CD14-positive monocyte (primary cell): ENCODE results near the gene POLR3A. TPM values are rescaled to one million over a fixed set of nuclear protein-coding genes. Genes with fewer than 3 reads are reported as not detected.

Experiments
- DNase-seq, 3 donors: peaks; one replicate each; pipeline ENCODE4 v3.0.0-alpha.2; 2011 to 2022
- H2AFZ ChIP-seq: 2 replicates; pipeline ENCODE4 v1.6.0; 2012; ENCODE audit warnings: mild to moderate bottlenecking, low read depth, low read length, inconsistent platforms; ENCODE audit not compliant: insufficient read depth, poor library complexity, severe bottlenecking
- H3K27ac ChIP-seq, 2 donors: 1 replicate in 1 of 2; 2 replicates in 1 of 2; pipeline ENCODE4 v1.5.1; 2012 to 2013; ENCODE audit warnings: low read length in 2 of 2, control low read depth in 1 of 2, inconsistent platforms in 1 of 2, low read depth in 1 of 2, mild to moderate bottlenecking in 1 of 2
- H3K27me3 ChIP-seq, 2 donors: one replicate each; pipeline versions ENCODE4 v1.6.0 to v1.6.1; 2011 to 2013; ENCODE audit warnings: low read length in 2 of 2; ENCODE audit not compliant: control insufficient read depth in 2 of 2, insufficient read depth in 2 of 2
- H3K36me3 ChIP-seq, 2 donors: replicated peaks in 1 of 2; 1 replicate in 1 of 2; 2 replicates in 1 of 2; pipeline versions ENCODE4 v1.5.1 to v1.6.1; 2012 to 2013; ENCODE audit warnings: low read length in 2 of 2, control low read depth in 1 of 2, inconsistent platforms in 1 of 2, mild to moderate bottlenecking in 1 of 2; ENCODE audit not compliant: insufficient read depth in 2 of 2, control insufficient read depth in 1 of 2
- H3K4me1 ChIP-seq, 2 donors: 1 replicate in 1 of 2; 2 replicates in 1 of 2; pipeline versions ENCODE4 v1.5.1 to v1.6.1; 2012 to 2013; ENCODE audit warnings: low read length in 2 of 2, control low read depth in 1 of 2, inconsistent platforms in 1 of 2, mild to moderate bottlenecking in 1 of 2, moderate library complexity in 1 of 2; ENCODE audit not compliant: insufficient read depth in 2 of 2, control insufficient read depth in 1 of 2
- H3K4me2 ChIP-seq: replicated peaks from 2 replicates; pipeline ENCODE3; 2012; ENCODE audit warnings: low read length, moderate library complexity, mild to moderate bottlenecking; ENCODE audit not compliant: poor library complexity, severe bottlenecking; ENCODE audit errors: extremely low read depth
- H3K4me3 ChIP-seq, 3 experiments: fragments of 200-600 bp in 1 of 3; sonication (generic) in 1 of 3; replicated peaks in 1 of 3; 1 replicate in 2 of 3; 2 replicates in 1 of 3; pipeline ENCODE4 v1.5.1; 2011 to 2013; ENCODE audit warnings: low read length in 3 of 3, mild to moderate bottlenecking in 3 of 3, control low read depth in 2 of 3, low read depth in 2 of 3, inconsistent platforms in 1 of 3, moderate library complexity in 1 of 3
- H3K79me2 ChIP-seq: 2 replicates; pipeline ENCODE4 v1.6.0; 2012; ENCODE audit warnings: mild to moderate bottlenecking, control low read depth, inconsistent platforms, low read length, moderate library complexity; ENCODE audit not compliant: insufficient read depth
- H3K9ac ChIP-seq: 2 replicates; pipeline ENCODE4 v1.6.0; 2017; ENCODE audit warnings: low read length, mild to moderate bottlenecking; ENCODE audit not compliant: insufficient read depth, poor library complexity, severe bottlenecking
- H3K9me3 ChIP-seq, 2 donors: replicated peaks in 1 of 2; 1 replicate in 1 of 2; 2 replicates in 1 of 2; pipeline versions ENCODE4 v1.5.1 to v1.6.1; 2012 to 2013; ENCODE audit warnings: low read length in 2 of 2, control low read depth in 1 of 2; ENCODE audit not compliant: control insufficient read depth in 1 of 2, insufficient read depth in 1 of 2
- H4K20me1 ChIP-seq: 2 replicates; pipeline ENCODE4 v1.6.0; 2012; ENCODE audit warnings: mild to moderate bottlenecking, low read length, control low read depth, moderate library complexity; ENCODE audit not compliant: insufficient read depth
- H3K27ac Mint-ChIP-seq, 7 donors: one replicate each; pipeline ENCODE4 v1.8.0; 2020; ENCODE audit warnings: mild to moderate bottlenecking in 7 of 7, mixed read lengths in 7 of 7, moderate library complexity in 6 of 7, inconsistent platforms in 2 of 7
- H3K27me3 Mint-ChIP-seq, 3 donors: one replicate each; pipeline ENCODE4 v1.8.0; 2021 to 2022; ENCODE audit warnings: low read depth in 3 of 3, mild to moderate bottlenecking in 3 of 3, mixed read lengths in 3 of 3, moderate library complexity in 3 of 3, inconsistent platforms in 1 of 3
- H3K36me3 Mint-ChIP-seq, 2 donors: one replicate each; pipeline ENCODE4 v1.8.0; 2020; ENCODE audit warnings: mixed read lengths in 2 of 2, inconsistent platforms in 1 of 2, mild to moderate bottlenecking in 1 of 2
- H3K4me1 Mint-ChIP-seq: one replicate; pipeline ENCODE4 v1.8.0; 2020; ENCODE audit warnings: mild to moderate bottlenecking, mixed read lengths
- H3K4me3 Mint-ChIP-seq, 2 donors: one replicate each; pipeline ENCODE4 v1.8.0; 2020; ENCODE audit warnings: mild to moderate bottlenecking in 2 of 2, mixed read lengths in 2 of 2, moderate library complexity in 1 of 2
- H3K9me3 Mint-ChIP-seq, 7 donors: one replicate each; pipeline ENCODE4 v1.8.0; 2020 to 2022; ENCODE audit warnings: mixed read lengths in 7 of 7, mild to moderate bottlenecking in 6 of 7, moderate library complexity in 6 of 7, inconsistent platforms in 2 of 7
- CTCF ChIP-seq: fragments of 200-600 bp; IDR thresholded peaks from one replicate; pipeline ENCODE4 v1.8.0; 2022; ENCODE audit warnings: antibody characterized with exemption, mild to moderate bottlenecking
- WGBS: methylation state at CpG from one replicate; pipeline ENCODE4 v1.1.5; 2013; ENCODE audit warnings: missing lambda C conversion rate; ENCODE audit not compliant: insufficient coverage; 5-methylcytosine and 5-hydroxymethylcytosine counted together
- intact Hi-C, 2 donors: fragments of 100-400 bp; cut with micrococcal nuclease; formaldehyde crosslinking; loops; one replicate each; pipeline versions ENCODE4 v1.15.0 to v1.15.1; 2023
- polyA plus RNA-seq, 3 donors: library from polyadenylated mRNA; depleted of rRNA in 1 of 3; unstranded in 2 of 3; stranded (reverse) in 1 of 3; fragments of 300-500 nt in 2 of 3; fragments of >200 nt in 1 of 3; fragmentation: Illumina TruSeq in 2 of 3; gene quantifications; 1 replicate in 2 of 3; 2 replicates in 1 of 3; pipeline ENCODE4 v1.2.3, GENCODE V29; 2012 to 2021

The POLR3A gene
- polyA plus RNA-seq, 3 donors = 2.7 to 5.2 (median 4.7) TPM

- DNase-seq = no peak
- H3K4me2 ChIP-seq = no peak overlapping the region
- Mint-ChIP-seq H3K4me3 (no peak overlapping the region), H3K9me3 (no peaks in the 10 kb centered on the region), H3K27me3 (peaks cover 0 to 4% (median 3%) of the 10 kb centered on the region in 3 donors), H3K4me1 (no peaks in the 10 kb centered on the region), H3K36me3 (no peaks in the 10 kb centered on the region), H3K27ac (no peak overlapping the region)
- no peaks in the 10 kb centered on the region for H3K27me3 ChIP-seq
- no peak overlapping the region for H3K27ac ChIP-seq
- H3K9me3 ChIP-seq = no peaks in the 10 kb centered on the region
- no peak overlapping the region for H3K4me3 ChIP-seq
- H3K9ac ChIP-seq = no peak overlapping the region
- H2AFZ ChIP-seq = peak overlapping the region; percentile 41
- no peaks in the 10 kb centered on the region for H3K36me3 ChIP-seq
- intact Hi-C loops = no loop called here
- TF ChIP-seq CTCF = no peak
- peaks cover 0 to 5% of the 10 kb centered on the region in 2 donors for H3K4me1 ChIP-seq
- H4K20me1 ChIP-seq = no peaks in the 10 kb centered on the region
- H3K79me2 ChIP-seq = no peaks in the 10 kb centered on the region
- 89% methylated on average over 3 of the region's 8 CpGs for WGBS
Measured at GRCh38 chr10:77943121-77943901, 86.0 kb downstream of the POLR3A start.

DNA sequence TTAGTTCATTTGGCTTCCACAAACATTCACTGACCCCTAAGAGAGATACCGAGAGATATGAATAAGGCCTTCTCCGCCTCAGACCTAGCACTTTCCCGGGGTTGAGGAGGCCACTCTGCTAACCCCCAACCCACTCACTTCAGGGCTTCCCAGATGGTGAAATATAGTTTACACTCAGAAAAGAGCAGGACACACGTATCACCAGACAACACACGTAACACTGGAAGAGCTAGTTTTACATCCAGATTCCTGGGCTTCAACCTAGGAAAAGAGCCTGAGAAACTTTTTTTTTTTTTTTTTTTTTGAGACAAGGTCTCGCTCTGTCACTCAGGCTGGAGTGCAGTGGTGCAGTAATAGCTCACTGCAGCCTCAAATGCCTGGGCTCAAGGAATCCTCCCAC is 87.5 kb downstream of the POLR3A start:
- Histone ChIP-seq H3K79me2 (no peaks in the 10 kb centered on the region), H2AFZ (no peak overlapping the region), H3K4me3 (no peak overlapping the region), H3K9me3 (no peaks in the 10 kb centered on the region), H3K27ac (no peak overlapping the region), H4K20me1 (no peaks in the 10 kb centered on the region), H3K27me3 (no peaks in the 10 kb centered on the region), H3K36me3 (no peaks in the 10 kb centered on the region), H3K4me2 (no peak overlapping the region), H3K9ac (no peak overlapping the region), H3K4me1 (peaks cover 0 to 5% of the 10 kb centered on the region in 2 donors)
- H3K4me3 Mint-ChIP-seq = no peak overlapping the region
- intact Hi-C loops = no loop called here
- TF ChIP-seq CTCF = no peak
- peak overlapping the region in 1 of 7 donors; percentile 8 for H3K27ac Mint-ChIP-seq
- peaks cover 1 to 4% (median 3%) of the 10 kb centered on the region in 3 donors for H3K27me3 Mint-ChIP-seq
- H3K4me1 Mint-ChIP-seq = no peaks in the 10 kb centered on the region
- no peak for DNase-seq
- no peaks in the 10 kb centered on the region for H3K36me3 Mint-ChIP-seq
- WGBS = 100% methylated on average over 2 of the region's 6 CpGs
- H3K9me3 Mint-ChIP-seq = no peaks in the 10 kb centered on the region
